ENCODE data around the gene SERINC1. TPM values are rescaled to one million over a fixed set of nuclear protein-coding genes. Genes with fewer than 3 reads are reported as not detected.

Gene SERINC1
- total and polyA plus RNA-seq, 4 donors: 307 to 616 (median 436) TPM

DNA sequence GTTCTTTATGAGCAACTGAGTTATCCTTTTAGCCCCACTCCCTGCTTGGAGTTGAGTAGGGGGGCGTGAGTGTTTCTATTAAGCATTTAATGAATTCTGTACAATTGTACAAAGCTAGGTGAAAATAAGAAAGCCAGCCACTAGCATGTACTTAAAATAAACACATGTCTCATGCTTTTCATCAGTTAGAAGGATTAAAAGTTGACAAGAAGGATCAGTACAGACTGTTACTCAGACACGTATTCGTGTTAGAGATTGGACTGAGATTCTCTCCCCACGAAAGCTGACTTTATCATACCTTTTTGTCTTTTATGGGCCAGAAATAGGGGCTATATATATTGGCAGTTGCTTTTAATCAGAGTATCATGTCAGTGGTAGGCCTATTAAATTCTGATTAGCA lies 70.5 kb downstream of the SERINC1 start:
- Histone ChIP-seq H3K9me3 (ENCODE audit: control insufficient read depth, insufficient read depth, low read length) (no peaks in the 10 kb centered on the region), H3K4me1 (ENCODE audit: control insufficient read depth, insufficient read depth, low read length) (no peaks in the 10 kb centered on the region), H3K36me3 (ENCODE audit: control insufficient read depth, insufficient read depth, low read length) (no peaks in the 10 kb centered on the region), H3K27me3 (ENCODE audit: control insufficient read depth, insufficient read depth, low read length) (no peaks in the 10 kb centered on the region), H3K27ac (ENCODE audit: low read depth, low read length) (no peak overlapping the region), H3K4me3 (ENCODE audit: low read depth, low read length) (peak overlapping the region; percentile 95)
- no peak for DNase-seq (ENCODE audit: low read depth in 4 of 6, low spot score in 6 of 6)
- no CpG with 5 or more reads among the region's 4 CpGs for WGBS (ENCODE audit: insufficient coverage)

GRCh38 chr6:122400462-122401089 lies 71.0 kb downstream of the SERINC1 start:
- Histone ChIP-seq H3K4me1 (ENCODE audit: control insufficient read depth, insufficient read depth, low read length) (no peaks in the 10 kb centered on the region), H3K9me3 (ENCODE audit: control insufficient read depth, insufficient read depth, low read length) (no peaks in the 10 kb centered on the region), H3K27me3 (ENCODE audit: control insufficient read depth, insufficient read depth, low read length) (no peaks in the 10 kb centered on the region), H3K4me3 (ENCODE audit: low read depth, low read length) (peak overlapping the region; percentile 95), H3K36me3 (ENCODE audit: control insufficient read depth, insufficient read depth, low read length) (no peaks in the 10 kb centered on the region), H3K27ac (ENCODE audit: low read depth, low read length) (no peak overlapping the region)
- WGBS (ENCODE audit: insufficient coverage): no CpG with 5 or more reads among the region's 4 CpGs
- DNase-seq (ENCODE audit: low read depth in 4 of 6, low spot score in 6 of 6): peak in 1 of 6 donors; percentile 4

GRCh38 chr6:122400121-122400450 lies 71.5 kb downstream of the SERINC1 start:
- no peaks in the 10 kb centered on the region for H3K4me1 ChIP-seq (ENCODE audit: control insufficient read depth, insufficient read depth, low read length)
- H3K36me3 ChIP-seq (ENCODE audit: control insufficient read depth, insufficient read depth, low read length): no peaks in the 10 kb centered on the region
- H3K9me3 ChIP-seq (ENCODE audit: control insufficient read depth, insufficient read depth, low read length): no peaks in the 10 kb centered on the region
- H3K27ac ChIP-seq (ENCODE audit: low read depth, low read length): peak overlapping the region; percentile 25
- 0% methylated on average over 18 of the region's 20 CpGs for WGBS (ENCODE audit: insufficient coverage)
- peak overlapping the region; percentile 95 for H3K4me3 ChIP-seq (ENCODE audit: low read depth, low read length)
- H3K27me3 ChIP-seq (ENCODE audit: control insufficient read depth, insufficient read depth, low read length): no peaks in the 10 kb centered on the region
- DNase-seq (ENCODE audit: low read depth in 4 of 6, low spot score in 6 of 6): no peak

GRCh38 chr6:122399348-122400120 lies 72.1 kb downstream of the SERINC1 start, which contains the start of gene HSF2:
HSF2 (plus strand) TSS chr6:122399652; CDS start chr6:122399738, 86 bp downstream.
- H3K36me3 ChIP-seq (ENCODE audit: control insufficient read depth, insufficient read depth, low read length): no peaks in the 10 kb centered on the region
- H3K9me3 ChIP-seq (ENCODE audit: control insufficient read depth, insufficient read depth, low read length): no peaks in the 10 kb centered on the region
- H3K27ac ChIP-seq (ENCODE audit: low read depth, low read length): peak within 1 kb of the TSS; percentile 94
- peak within 1 kb of the TSS; percentile 95 for H3K4me3 ChIP-seq (ENCODE audit: low read depth, low read length)
- peak; percentile 86 to 99 (median 92) for DNase-seq (ENCODE audit: low read depth in 4 of 6, low spot score in 6 of 6)
- WGBS (ENCODE audit: insufficient coverage): under 1% methylated on average over 82 of the region's 82 CpGs
- H3K27me3 ChIP-seq (ENCODE audit: control insufficient read depth, insufficient read depth, low read length): no peaks in the 10 kb centered on the region
- H3K4me1 ChIP-seq (ENCODE audit: control insufficient read depth, insufficient read depth, low read length): no peaks in the 10 kb centered on the region

GRCh38 chr6:122399055-122399347 lies 72.6 kb downstream of the SERINC1 start:
- H3K36me3 ChIP-seq (ENCODE audit: control insufficient read depth, insufficient read depth, low read length): no peaks in the 10 kb centered on the region
- no peak for DNase-seq (ENCODE audit: low read depth in 4 of 6, low spot score in 6 of 6)
- WGBS (ENCODE audit: insufficient coverage): 0% methylated on average over 2 of the region's 2 CpGs
- H3K27me3 ChIP-seq (ENCODE audit: control insufficient read depth, insufficient read depth, low read length): no peaks in the 10 kb centered on the region
- H3K4me1 ChIP-seq (ENCODE audit: control insufficient read depth, insufficient read depth, low read length): no peaks in the 10 kb centered on the region
- peak overlapping the region; percentile 45 for H3K4me3 ChIP-seq (ENCODE audit: low read depth, low read length)
- no peaks in the 10 kb centered on the region for H3K9me3 ChIP-seq (ENCODE audit: control insufficient read depth, insufficient read depth, low read length)
- H3K27ac ChIP-seq (ENCODE audit: low read depth, low read length): peak overlapping the region; percentile 82

DNA sequence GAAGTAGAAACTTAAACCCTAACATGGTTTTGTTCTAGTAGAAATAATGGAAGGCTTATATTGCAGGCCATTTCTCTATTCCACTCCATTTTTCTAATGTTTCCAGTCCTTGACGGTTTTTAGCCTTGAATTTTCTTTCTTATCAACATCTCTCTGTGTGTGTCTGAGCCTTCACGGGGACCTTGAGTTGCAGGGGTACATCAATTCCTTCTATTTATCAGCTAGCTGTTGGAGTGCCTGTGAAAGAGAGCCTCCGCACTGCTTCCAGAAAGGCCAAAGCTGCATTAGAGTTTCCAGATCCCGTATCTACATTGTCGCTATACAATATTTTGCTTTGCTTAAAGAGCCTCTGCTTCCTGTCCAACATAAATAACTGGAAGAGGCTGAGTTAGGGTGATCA lies 77.6 kb downstream of the SERINC1 start:
- no peak for DNase-seq (ENCODE audit: low read depth in 4 of 6, low spot score in 6 of 6)
- no peak overlapping the region for H3K4me3 ChIP-seq (ENCODE audit: low read depth, low read length)
- no peaks in the 10 kb centered on the region for H3K36me3 ChIP-seq (ENCODE audit: control insufficient read depth, insufficient read depth, low read length)
- H3K9me3 ChIP-seq (ENCODE audit: control insufficient read depth, insufficient read depth, low read length): no peaks in the 10 kb centered on the region
- no peaks in the 10 kb centered on the region for H3K4me1 ChIP-seq (ENCODE audit: control insufficient read depth, insufficient read depth, low read length)
- no CpG with 5 or more reads among the region's 5 CpGs for WGBS (ENCODE audit: insufficient coverage)
- no peaks in the 10 kb centered on the region for H3K27me3 ChIP-seq (ENCODE audit: control insufficient read depth, insufficient read depth, low read length)
- H3K27ac ChIP-seq (ENCODE audit: low read depth, low read length): no peak overlapping the region

DNA sequence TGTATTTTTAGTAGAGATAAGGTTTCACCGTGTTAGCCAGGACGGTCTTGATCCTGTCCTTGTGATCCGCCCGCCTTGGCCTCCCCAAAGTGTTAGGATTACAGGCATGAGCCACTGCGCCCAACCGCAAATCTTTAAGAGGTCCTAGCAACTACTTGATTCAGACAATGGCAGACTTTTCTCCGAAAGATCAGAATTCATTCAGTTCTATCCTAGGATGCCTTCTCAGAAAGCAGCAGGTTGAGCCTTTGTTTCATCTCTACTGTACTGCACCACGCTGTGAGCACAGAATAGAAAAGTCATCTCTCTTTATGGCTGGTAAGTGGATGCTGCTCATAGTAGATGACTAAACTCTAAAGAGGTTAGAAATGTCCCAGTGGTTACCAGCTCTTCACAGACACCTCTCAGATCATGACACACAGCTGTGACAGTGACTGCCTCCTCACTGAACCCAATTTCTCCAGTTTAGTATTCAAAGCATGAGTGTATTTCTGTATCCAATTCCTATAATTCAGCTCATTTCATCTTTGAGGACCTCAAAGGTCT lies 78.2 kb downstream of the SERINC1 start:
- WGBS (ENCODE audit: insufficient coverage): 64% methylated on average over 6 of the region's 8 CpGs
- no peak overlapping the region for H3K27ac ChIP-seq (ENCODE audit: low read depth, low read length)
- DNase-seq (ENCODE audit: low read depth in 4 of 6, low spot score in 6 of 6): no peak
- H3K4me1 ChIP-seq (ENCODE audit: control insufficient read depth, insufficient read depth, low read length): no peaks in the 10 kb centered on the region
- H3K36me3 ChIP-seq (ENCODE audit: control insufficient read depth, insufficient read depth, low read length): no peaks in the 10 kb centered on the region
- no peaks in the 10 kb centered on the region for H3K27me3 ChIP-seq (ENCODE audit: control insufficient read depth, insufficient read depth, low read length)
- H3K9me3 ChIP-seq (ENCODE audit: control insufficient read depth, insufficient read depth, low read length): no peaks in the 10 kb centered on the region
- no peak overlapping the region for H3K4me3 ChIP-seq (ENCODE audit: low read depth, low read length)

Small RNA genes within 50 kb of the gene (small RNA-seq; reads per million reads assigned to genes)
- gene Z99129.1 (ENCODE audit: low replicate concordance): not detected

Other genes starting within 250 kb of the SERINC1 start
- gene HSF2, start 72.2 kb downstream of the SERINC1 start, total RNA-seq: 10 to 100 TPM; 43.4 to 66.3 TPM
- gene HSF2, start 72.2 kb downstream of the SERINC1 start, polyA plus RNA-seq (ENCODE audit: insufficient read length in 2 of 2): 10 to 100 TPM; 34.0 to 38.5 TPM
- gene PKIB, start 138.6 kb upstream of the SERINC1 start, total RNA-seq: 10 to 100 TPM in 1 of 2 donors, 1 to 10 TPM in 1; 4.7 to 12.8 TPM
- gene PKIB, start 138.6 kb upstream of the SERINC1 start, polyA plus RNA-seq (ENCODE audit: insufficient read length in 2 of 2): 10 to 100 TPM; 11.0 to 15.7 TPM

All from spinal cord (tissue), 10 donors.